ENCODE measurements around the gene HSD11B1. TPM values are rescaled to one million over a fixed set of nuclear protein-coding genes. Genes with fewer than 3 reads are reported as not detected.

HSD11B1 gene
- total and polyA plus RNA-seq, 2 experiments from 2014 or later = not detected

DNA sequence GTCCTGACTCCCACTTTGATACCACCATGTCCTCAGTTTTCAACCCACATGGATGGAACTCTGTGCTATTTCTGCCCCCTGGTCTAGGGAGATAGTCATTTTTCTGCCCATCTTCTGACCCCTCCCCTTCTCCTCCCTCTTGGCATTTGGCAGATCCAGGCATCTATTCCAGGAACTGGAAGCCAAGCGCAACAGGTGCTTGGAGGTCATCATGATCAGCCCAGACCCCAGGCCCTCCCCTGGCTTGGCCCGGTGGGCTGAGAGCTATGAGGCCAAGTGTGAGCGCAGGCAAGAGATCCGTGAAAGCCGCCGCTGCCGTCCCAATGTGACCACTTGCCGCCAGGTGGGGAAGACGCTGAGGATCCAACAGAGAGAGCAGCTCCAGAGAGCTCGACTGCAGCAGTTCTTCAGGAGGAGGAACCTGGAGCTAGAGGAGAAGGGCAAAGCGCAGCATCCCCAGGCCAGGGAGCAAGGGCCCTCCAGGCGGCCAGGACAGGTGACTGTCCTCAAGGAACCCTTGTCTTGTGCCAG is 55.2 kb downstream of the HSD11B1 start:
- no peaks in the 10 kb centered on the region for H3K27me3 ChIP-seq
- H3K4me1 ChIP-seq (ENCODE audit: low read depth) = peaks cover 5% of the 10 kb centered on the region
- DNase-seq (ENCODE audit: low read depth in 1 of 2, low spot score in 1 of 2) = no peak
- no peak overlapping the region for H3K4me3 ChIP-seq
- TF ChIP-seq, protein P1, sequence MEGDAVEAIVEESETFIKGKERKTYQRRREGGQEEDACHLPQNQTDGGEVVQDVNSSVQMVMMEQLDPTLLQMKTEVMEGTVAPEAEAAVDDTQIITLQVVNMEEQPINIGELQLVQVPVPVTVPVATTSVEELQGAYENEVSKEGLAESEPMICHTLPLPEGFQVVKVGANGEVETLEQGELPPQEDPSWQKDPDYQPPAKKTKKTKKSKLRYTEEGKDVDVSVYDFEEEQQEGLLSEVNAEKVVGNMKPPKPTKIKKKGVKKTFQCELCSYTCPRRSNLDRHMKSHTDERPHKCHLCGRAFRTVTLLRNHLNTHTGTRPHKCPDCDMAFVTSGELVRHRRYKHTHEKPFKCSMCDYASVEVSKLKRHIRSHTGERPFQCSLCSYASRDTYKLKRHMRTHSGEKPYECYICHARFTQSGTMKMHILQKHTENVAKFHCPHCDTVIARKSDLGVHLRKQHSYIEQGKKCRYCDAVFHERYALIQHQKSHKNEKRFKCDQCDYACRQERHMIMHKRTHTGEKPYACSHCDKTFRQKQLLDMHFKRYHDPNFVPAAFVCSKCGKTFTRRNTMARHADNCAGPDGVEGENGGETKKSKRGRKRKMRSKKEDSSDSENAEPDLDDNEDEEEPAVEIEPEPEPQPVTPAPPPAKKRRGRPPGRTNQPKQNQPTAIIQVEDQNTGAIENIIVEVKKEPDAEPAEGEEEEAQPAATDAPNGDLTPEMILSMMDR (IDR thresholded peaks at IDR 0.05; ENCODE audit: low read depth, low read length) = no peak
- H3K27ac ChIP-seq = no peak overlapping the region
- no peaks in the 10 kb centered on the region for H3K9me3 ChIP-seq (ENCODE audit: low read depth)
- no peaks in the 10 kb centered on the region for H3K36me3 ChIP-seq

- Histone ChIP-seq H3K4me1 (ENCODE audit: low read depth) (peaks cover 5% of the 10 kb centered on the region), H3K36me3 (no peaks in the 10 kb centered on the region), H3K9me3 (ENCODE audit: low read depth) (no peaks in the 10 kb centered on the region), H3K27ac (no peak overlapping the region), H3K4me3 (no peak overlapping the region), H3K27me3 (no peaks in the 10 kb centered on the region)
- TF ChIP-seq, protein P1 (IDR thresholded peaks at IDR 0.05; ENCODE audit: low read depth, low read length) = no peak
- DNase-seq (ENCODE audit: low read depth in 1 of 2, low spot score in 1 of 2) = peak in 1 of 2 donors; percentile 15
Observed at GRCh38 chr1:209761011-209761635, 56.5 kb downstream of the HSD11B1 start.

DNA sequence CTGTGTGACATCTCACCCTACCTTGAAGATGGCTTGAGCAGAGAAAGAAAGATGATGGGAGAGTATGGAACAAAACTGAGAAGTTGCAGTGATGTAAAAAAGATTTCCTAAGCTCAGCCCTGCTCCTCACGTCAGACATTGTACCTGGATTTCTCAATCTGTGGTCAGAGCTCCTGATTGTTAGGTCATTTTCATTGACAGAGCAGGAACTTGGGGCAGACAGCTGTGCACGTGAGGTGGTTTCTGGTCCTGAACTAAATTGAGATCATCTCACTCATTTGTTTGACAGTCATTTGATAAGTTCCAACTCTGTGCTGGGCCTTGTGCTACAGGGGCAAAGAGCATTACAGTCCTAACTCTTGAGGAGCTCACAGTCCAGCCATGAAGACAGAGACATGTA is 61.4 kb downstream of the HSD11B1 start:
- no peaks in the 10 kb centered on the region for H3K9me3 ChIP-seq (ENCODE audit: low read depth)
- no peak overlapping the region for H3K27ac ChIP-seq
- TF ChIP-seq, protein P1 (IDR thresholded peaks at IDR 0.05; ENCODE audit: low read depth, low read length) = no peak
- H3K36me3 ChIP-seq = no peaks in the 10 kb centered on the region
- peaks cover 15% of the 10 kb centered on the region for H3K4me1 ChIP-seq (ENCODE audit: low read depth)
- no peak for DNase-seq (ENCODE audit: low read depth in 1 of 2, low spot score in 1 of 2)
- H3K27me3 ChIP-seq = no peaks in the 10 kb centered on the region
- H3K4me3 ChIP-seq = no peak overlapping the region

GRCh38 chr1:209767096-209767495 is 62.5 kb downstream of the HSD11B1 start:
- no peak for DNase-seq (ENCODE audit: low read depth in 1 of 2, low spot score in 1 of 2)
- TF ChIP-seq, protein P1 (IDR thresholded peaks at IDR 0.05; ENCODE audit: low read depth, low read length) = no peak
- Histone ChIP-seq H3K36me3 (no peaks in the 10 kb centered on the region), H3K9me3 (ENCODE audit: low read depth) (no peaks in the 10 kb centered on the region), H3K27ac (no peak overlapping the region), H3K4me1 (ENCODE audit: low read depth) (peaks cover 15% of the 10 kb centered on the region), H3K27me3 (no peaks in the 10 kb centered on the region), H3K4me3 (no peak overlapping the region)

- no peak overlapping the region for H3K27ac ChIP-seq
- peaks cover 15% of the 10 kb centered on the region for H3K4me1 ChIP-seq (ENCODE audit: low read depth)
- H3K27me3 ChIP-seq = no peaks in the 10 kb centered on the region
- TF ChIP-seq, protein P1 (IDR thresholded peaks at IDR 0.05; ENCODE audit: low read depth, low read length) = no peak
- no peak for DNase-seq (ENCODE audit: low read depth in 1 of 2, low spot score in 1 of 2)
- H3K9me3 ChIP-seq (ENCODE audit: low read depth) = no peaks in the 10 kb centered on the region
- H3K36me3 ChIP-seq = no peaks in the 10 kb centered on the region
- H3K4me3 ChIP-seq = no peak overlapping the region
Observed at GRCh38 chr1:209767706-209768105, 63.1 kb downstream of the HSD11B1 start.
